Putamen (tissue), 1 donor: ENCODE data around the gene USP43.
"Not testable (repeated sequence)": the region's sequence is repeated elsewhere in the genome, so short reads cannot be mapped to it uniquely, and the experiment has no call there.

Source experiments
- DNase-seq: peaks from one replicate; pipeline ENCODE4 v3.0.0-alpha.2; 2016; ENCODE audit warnings: low spot score

USP43 gene

GRCh38 chr17:9658593-9659211, 13.4 kb downstream of the USP43 start:
- DNase-seq, result no peak

DNA sequence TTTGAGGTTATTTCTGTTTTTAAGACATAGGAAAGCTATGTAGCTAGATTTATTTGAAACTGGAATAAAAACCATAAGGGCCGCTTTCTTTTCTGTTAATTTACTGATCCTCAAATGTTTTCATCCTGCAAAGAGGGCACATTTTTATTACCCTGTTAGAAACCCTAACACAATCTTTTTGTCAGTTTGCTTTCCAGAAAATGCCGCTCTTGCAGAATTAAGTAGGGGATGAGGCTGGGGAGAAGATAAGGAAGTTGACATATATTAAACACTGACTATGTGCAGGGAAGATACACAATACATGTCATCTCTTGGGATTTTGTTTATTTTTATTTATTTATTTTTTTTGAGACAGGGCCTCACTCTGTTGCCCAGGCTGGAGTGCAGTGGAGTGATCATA, 15.7 kb downstream of the USP43 start:
- DNase-seq, result no peak

- DNase-seq, result not testable (repeated sequence)
Observed at GRCh38 chr17:9663511-9663910, 18.2 kb downstream of the USP43 start.

DNA sequence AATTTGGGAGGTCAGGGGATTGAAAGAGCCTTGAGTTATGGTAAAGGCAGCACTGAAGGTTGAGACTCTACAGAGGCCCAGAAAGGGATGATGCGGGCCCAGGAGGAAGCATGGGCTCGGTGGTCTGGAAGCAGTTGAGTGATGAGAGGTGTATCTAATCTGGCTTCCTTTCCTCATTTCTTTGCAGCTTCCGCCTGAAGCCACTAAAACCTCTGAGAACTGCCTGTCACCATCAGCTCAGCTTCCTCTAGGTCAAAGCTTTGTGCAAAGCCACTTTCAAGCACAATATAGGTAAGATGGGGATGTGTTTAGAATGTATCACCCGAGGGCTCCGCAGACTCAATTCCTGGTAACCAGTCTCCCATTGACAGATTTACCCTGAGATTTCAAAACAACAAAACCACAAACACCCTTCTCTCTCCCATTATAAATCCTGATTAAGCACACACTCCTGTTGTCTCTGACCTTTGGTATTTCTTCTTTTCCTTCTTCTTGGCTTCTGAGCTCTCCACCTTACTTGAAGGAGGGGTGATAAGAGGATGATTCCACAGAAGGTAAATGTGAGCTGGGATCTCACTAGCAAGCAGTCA, 21.2 kb downstream of the USP43 start:
- no peak for DNase-seq

DNA sequence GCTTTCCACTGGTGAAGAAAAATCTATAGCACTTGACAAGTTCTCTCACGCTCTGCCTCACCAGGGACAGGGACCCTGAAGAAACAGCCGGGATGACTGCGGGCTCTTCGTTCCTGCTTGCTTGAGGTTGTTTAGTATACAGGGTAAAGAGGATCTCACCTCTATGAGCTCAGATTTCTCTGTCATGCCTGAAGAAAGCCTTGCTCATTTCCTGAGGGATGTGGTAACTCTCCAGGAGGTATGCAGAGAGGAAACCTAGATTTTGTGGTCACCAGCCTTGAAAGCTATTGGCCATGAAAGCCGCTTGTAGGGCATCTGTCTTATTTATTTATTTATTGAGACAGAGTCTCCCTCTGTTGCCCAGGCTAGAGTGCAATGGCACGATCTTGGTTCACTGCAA, 23.2 kb downstream of the USP43 start:
- DNase-seq, result no peak

GRCh38 chr17:9669551-9670008, 24.3 kb downstream of the USP43 start:
- DNase-seq, result no peak

GRCh38 chr17:9670596-9670995, 25.3 kb downstream of the USP43 start:
- no peak for DNase-seq

- DNase-seq, result no peak
Observed at GRCh38 chr17:9671559-9671958, 26.2 kb downstream of the USP43 start.

DNA sequence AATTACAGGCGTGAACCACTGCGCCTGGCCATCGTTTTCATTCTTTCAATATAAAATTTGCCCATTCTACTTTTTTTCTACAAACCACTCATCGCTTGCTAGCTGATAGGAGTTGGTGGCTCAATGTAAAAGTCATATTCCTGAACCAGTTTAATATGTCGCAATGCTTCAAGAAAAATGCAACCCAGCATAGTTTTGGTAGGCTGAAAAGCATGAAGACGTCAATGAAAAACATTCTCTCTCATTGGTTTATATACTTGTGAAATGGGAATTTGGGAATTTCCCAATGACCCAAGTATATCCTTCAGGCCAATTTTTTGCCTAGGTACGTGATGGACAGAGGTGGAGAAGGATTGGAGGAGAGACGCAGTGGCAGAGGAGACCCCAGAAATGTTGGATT, 26.9 kb downstream of the USP43 start:
- DNase-seq, result no peak

GRCh38 chr17:9672691-9673090, 27.4 kb downstream of the USP43 start:
- no peak for DNase-seq

DNA sequence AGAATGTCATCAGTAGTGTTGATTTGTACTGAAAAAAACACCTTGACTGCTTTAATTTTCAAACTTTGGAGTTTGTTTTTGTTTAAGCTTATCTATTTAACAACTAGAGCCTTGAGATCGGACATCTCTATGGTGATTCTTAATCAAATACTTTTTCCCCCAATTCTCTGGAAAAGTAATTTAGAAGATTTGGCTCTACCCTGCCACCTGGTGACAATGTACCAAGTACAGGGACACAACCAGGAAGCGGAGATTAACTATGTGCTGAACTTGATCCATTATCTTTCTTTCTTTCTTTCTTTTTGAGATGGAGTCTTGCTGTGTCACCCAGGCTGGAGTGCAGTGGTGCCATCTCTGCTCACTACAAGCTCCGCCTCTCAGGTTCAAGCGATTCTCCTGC, 30.8 kb downstream of the USP43 start:
- DNase-seq, result no peak

GRCh38 chr17:9676820-9677310, 31.5 kb downstream of the USP43 start:
- no peak for DNase-seq

GRCh38 chr17:9677411-9677810, 32.1 kb downstream of the USP43 start:
- no peak for DNase-seq

DNA sequence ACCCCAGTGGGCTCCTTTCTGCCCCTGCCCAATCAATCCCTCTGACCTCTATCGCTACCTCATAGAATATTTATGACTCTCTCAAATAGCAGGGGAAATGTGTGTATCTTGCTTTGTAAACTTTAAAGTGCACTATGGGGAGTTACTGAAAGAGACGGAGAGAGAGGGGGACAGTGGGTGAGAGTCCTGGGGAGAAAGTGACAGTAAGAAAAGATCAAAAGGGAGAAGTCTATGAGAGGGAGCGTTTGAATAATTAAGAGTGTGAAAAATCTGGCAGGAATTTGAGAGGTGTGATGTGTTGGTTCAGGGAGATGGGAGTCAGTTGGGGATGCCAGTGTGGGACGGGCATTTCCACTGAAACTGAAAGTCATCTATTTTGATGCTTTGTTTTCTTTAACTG, 32.6 kb downstream of the USP43 start:
- no peak for DNase-seq

- no peak for DNase-seq
Observed at GRCh38 chr17:9684955-9685621, 39.8 kb downstream of the USP43 start.

DNA sequence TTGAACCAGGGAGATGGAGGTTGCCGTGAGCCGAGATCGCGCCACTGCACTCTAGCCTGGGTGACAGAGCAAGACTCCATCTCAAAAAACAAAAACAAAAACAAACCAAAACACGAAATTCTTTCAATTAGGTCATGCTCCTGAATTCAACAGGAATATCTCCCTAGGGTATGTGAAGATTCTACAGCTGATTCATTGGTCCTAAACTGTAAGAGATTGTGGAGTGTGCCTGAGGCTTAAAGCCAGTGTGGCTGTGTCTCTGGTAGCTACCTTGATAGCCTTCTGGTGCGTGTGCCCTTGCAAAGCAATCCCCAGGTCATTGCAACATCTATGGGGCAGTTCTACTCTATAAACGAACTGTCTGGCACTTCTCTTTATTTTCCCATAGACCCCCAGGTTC, 48.4 kb downstream of the USP43 start:
- DNase-seq, result no peak

DNA sequence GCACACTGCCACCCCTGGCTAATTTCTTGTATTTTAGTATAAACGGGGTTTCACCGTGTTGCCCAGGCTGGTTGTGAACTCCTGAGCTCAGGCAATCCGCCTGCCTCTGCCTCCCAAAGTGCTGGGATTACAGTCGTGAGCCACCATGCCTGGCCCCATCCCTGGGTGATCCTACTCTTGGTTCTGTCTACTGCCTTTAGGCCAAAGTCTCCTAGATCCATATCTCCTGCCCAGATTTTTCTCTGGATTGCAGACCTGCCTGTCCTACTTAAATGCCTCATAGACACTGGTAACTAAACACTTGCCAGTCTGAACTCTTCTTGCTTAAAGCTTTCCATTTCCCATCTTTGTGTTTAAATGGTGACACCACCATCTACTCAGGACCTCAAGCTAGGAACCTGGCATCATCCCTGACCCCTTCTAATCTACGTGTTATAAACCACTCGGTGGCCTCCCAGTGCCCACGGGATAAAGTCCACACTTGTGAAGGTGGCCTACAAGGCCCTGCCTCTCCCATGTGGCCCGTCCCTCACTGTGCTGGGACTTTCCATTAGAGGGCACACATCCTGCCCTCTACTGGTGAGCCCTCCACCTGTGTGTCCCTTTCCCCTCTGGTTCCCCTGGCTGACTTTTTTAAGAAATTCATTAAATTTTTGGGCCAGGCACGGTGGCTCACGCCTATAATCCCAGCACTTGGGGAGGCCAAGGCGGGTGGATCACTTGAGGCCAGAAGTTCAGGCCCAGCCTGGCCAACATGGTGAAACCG, 51.1 kb downstream of the USP43 start:
- DNase-seq, result no peak

GRCh38 chr17:9700136-9700535, 54.8 kb downstream of the USP43 start:
- DNase-seq, result no peak

- DNase-seq, result no peak
Observed at GRCh38 chr17:9700754-9701476, 55.6 kb downstream of the USP43 start.

GRCh38 chr17:9702482-9702881, 57.2 kb downstream of the USP43 start:
- no peak for DNase-seq

DNA sequence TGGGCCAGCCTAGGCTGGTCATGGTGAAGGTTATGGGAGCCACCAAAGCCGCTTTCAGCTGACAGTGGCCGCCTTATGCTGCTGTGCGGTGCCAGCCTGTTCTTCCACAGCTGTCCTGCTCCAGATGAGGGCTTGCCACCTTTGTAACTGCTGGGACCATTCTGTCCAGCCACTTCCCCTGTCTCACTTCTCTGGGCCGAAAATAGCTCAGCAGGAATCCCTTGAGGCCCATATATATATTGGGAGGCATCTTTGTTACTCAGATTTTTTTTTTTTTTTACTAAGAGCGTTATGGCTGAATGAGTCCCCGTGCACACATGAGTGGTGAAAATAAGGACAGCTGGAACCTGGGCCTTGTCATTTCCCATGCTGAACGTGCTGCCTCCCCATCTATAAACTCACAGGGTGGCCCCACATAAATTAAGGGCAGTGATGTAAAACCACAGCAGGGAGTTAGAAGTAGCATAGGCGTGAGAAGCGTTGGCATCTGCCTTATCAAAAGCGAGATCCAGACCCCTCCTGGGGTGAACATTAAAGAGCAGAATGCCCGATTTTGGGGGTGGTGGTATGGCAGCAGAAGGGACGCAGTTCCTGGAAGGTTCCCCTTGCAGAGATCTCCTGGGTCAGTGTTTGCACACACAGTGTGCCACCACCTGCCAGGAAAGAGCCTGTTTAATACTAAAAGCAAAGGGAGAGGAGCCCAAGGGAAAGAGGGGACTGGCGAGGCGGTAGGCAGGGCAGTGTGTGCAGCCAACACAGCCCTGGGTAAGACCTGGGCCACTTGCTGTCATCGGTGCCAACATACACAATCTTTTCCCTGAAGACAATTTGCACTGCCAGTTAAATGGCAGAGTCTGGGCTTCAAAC, 57.8 kb downstream of the USP43 start:
- DNase-seq, result no peak
